Activated T-helper 1 cell treated with anti-CD3 and anti-CD28 coated beads, Interleukin-2, amount 50 U/mL, for 16 hours (primary cell): ENCODE measurements around the gene CPLX4.
A peak's percentile ranks its signal among the peaks of the same experiment; 100 is the strongest.

Source experiments
- DNase-seq, 2 donors: peaks; one replicate each; pipeline ENCODE4 v3.0.0-alpha.2; 2020; ENCODE audit warnings: low read depth in 1 of 2, low spot score in 1 of 2

Gene CPLX4, protein sequence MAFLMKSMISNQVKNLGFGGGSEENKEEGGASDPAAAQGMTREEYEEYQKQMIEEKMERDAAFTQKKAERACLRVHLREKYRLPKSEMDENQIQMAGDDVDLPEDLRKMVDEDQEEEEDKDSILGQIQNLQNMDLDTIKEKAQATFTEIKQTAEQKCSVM

DNA sequence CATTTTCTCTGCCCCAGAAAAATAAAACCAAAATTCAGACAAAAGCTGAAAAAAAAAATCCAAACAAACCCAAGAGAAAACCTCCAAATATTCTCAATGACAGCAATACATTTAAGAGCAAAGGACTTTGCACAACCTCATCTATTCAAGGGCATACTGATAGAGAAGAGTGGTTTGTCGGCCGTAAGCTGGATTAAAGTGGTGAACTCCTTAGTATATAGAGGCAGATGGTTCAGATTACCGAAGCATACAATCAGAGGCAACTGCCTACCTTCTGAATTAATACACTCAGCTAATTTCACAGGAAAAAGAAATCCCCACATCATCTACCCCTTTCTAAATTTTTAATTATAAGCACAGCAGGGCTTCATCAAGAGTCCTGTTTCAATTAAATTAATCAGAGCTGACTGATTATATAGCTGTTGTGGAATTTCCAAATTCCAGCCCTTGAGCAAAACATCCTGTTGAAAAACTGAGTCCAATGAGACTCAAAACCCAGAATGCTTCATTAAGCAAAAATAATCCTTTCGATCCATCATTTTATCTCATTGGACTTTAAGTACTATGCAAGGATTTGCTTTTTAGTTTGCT, at the start of gene CPLX4:
Gene CPLX4, minus strand, starts transcription at position 190 of the 591 bp plus-strand sequence. Its CDS starts 187 bp downstream, at position 3.
- DNase-seq, result no peak

DNA sequence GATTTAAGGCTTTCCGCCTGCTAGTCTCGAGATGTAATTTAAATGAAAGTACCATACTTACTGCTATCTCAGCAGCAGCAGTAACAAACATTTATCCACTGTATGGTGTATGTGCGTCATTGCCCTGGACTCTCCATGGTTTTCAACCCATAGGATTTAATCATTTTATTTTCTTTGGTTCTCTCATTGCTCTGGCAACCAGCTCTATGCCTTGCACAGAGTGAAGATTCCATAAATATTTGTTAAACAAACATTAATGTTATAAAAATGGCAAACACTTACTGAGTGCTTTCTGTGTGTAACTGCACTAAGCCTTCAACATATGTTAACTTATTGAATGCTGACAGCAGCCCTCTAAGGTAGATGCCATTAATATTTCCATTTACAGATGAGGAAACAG, 41.9 kb upstream of the CPLX4 start:
- no peak for DNase-seq

DNA sequence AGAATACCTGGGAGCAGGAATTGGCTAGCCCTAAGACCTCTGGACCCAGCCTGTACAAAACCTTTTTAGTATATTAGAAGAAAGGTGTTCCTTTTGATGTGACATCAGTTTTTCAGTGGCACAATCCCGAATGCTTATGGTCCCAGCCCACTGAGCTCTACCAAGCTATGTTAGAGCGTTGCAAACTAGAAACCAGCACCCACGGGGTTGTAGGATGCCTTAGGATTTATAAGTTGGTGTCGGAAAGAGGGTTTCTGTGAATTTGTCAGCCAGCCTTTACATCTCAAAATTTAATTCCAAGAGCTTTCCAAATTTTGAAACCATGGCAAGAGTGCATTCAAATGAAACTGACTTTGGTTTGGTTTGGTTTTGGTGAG, 41.1 kb upstream of the CPLX4 start:
- DNase-seq, result no peak

DNA sequence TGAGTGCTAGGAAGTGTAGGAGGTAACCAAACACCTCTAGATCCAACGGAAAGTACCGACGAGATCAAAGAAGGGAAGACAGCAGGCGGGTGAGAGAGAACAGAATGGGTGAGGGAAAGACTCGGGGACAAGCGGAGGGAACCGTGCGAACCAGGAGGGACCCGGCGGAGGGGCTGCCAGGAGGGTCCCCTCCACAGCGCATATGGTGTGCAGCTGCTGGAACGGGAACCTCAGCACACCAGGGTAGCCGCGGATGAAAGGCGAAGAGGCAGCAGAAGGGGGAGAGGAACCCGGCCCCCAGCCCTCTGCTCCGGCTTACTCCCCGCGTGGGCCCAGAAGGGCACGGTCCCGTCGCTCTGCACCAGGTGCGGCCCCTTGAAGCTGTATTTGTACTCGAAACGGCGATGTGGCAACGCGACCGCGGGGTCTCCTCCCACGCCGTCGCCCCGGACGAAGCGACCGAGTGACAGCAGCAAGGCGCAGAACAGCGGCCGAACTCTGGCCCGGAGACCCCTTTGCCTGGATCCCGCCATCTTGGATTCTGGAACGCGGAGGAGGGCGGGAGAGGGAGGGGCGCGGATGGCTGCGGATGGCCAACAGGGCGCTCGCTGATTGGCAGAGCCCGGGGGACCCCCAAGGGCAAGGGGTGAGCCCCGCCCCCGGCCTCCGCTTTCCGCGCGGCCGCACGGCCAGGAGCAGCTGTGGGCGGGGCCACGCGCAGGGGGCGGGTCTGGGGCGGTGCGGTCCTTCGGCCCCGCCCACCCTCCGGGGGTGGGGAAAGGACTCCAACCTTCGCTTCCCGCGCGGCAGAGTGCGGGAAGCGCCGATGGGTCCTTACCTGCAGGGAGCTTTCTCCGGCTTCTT, 40.5 kb upstream of the CPLX4 start, which contains the start of gene LMAN1:
Gene LMAN1, minus strand, starts transcription at position 554 of the 864 bp plus-strand sequence. Its CDS starts 21 bp downstream, at position 533.
- peak; percentile 72 to 90 for DNase-seq

DNA sequence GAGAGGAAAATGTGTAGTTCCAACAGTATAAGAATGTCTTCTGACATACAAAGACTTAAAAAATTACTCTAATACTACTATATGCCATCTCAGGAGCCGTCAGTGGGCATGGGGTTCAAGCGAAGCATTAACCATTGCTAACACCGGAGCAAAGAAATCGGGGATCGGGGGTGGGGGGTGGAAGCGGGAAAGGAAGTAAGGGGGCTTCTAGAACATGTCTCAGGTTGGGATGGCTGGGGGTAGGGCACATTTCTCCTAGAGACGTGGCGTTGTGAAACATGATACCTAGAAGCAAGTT, 39.9 kb upstream of the CPLX4 start:
- no peak for DNase-seq

DNA sequence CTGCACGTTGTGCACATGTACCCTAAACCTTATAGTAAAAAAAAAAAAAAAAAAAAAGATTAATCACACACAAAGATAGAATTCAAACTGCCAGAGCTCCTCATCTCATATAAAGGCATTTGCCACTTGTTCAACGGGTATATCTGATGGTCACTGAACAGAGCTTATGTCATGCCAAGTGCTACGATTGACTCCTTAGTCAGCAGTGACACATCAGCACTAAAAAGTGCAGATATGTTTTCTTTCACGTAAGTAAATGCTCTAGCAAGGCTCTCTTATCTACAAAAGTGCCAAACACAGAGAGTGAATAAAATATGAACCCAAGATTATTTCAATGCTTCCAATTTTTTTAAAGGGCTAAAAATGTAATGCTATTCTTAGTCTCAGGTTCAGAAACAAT, 39.5 kb upstream of the CPLX4 start:
- DNase-seq, result no peak

DNA sequence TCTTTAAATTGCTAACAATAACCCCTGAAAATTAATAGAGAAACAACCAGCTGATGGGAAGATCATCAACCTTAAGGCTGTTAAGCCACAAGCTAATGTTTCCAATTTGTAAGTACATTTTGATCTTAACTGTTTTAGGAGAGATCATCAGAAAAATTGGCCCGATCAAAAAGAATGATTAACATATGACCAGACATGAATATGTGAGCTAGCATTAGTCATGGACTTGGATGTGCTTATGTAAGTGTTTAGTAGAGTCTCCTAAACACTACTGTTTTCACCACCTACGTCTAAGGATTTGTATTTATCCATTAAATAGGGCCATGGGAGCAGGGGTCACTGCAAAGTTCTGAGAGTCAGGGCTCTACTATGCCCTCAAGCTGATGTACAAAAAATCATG, 36.3 kb upstream of the CPLX4 start:
- DNase-seq, result no peak

DNA sequence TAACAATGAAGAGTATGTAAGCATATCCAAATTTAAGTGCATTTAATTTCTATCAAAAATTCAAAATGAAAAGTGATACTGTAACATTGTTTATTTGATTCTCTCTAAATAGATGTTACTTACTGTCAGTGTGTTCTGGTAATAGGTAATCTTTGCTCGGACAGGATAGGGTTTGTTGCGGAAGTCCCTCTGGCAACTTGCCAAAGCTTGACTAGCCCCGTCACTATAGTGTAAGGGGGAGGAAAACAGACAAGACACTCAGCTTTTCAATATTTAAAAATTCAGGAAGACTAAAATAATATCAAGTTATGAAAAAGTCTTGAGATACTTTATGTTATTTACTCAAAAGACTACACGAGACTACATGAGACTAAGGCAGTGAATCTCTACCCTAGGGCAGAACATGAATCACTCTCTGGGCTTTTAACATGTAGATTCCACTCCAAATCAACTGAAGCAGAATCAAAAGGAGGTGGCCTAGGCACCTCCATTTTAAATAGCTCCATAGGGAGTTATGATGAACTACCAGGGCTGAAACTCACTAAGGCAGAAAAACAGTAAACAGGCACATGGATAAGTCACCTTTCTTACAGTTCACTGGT, 34.7 kb upstream of the CPLX4 start:
- DNase-seq, result no peak

DNA sequence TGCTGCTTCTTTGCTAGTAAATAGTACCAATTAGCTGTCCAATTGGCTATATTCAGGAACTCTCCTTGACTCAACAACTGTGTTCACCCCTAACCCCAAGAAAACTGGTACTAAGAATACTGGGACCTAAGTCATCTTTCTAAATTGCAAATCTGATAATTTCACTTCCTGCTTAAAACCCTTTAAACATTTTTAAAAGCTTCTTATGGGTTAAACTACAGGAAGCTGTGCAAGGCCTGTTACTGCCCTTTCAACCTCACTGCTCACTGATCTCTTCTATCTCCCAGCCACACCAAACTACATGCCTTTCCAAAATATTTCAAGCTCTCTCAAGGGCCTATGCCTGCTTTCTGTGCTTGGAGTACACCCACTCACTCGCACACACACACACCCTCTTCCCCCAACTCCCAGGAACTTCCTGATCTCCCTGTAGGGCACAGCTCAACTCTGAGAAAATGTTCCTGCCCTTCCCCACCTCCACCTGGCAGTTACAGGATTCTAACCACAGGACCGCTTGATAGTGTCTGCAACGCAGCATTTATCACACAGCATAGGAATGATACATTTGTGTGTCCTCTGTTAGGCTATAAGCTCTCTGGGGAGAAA, 33.9 kb upstream of the CPLX4 start:
- no peak for DNase-seq

DNA sequence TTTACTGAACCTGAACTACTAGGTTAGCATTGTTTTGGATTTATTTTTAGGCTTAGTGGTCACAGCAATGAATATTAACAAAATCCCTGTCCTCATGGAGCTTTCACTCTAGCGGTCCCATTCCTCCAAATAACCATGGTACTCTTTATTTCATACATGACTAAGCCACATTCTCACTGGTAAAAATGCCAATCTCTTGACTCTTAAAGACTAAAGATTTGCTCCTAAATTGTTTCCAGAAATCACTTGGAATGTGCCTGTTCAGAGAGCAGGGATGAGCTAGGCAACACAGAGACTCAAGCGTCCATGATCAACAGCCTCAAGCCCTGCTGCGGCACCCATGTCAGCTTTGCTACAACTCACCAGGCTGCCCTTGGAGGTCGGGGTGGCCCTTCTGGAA, 27.1 kb upstream of the CPLX4 start:
- no peak for DNase-seq

DNA sequence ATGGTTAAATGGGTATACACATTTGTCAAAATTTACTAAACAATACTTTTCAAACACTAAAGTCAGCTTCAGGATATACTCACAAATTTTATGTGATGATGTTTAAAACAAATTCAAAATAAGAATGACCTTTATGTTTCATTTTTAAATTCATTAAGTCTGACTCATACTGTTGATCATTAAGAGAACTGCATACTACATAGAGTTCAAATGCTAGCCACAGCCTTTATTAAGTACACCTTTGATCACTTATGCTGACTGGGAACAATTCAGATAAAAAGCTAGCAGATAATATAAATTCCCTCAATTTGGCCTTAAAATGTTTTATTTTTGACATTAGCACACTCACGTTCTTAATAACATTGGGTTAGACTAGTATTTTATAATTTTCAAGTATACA, 26.5 kb upstream of the CPLX4 start:
- no peak for DNase-seq

DNA sequence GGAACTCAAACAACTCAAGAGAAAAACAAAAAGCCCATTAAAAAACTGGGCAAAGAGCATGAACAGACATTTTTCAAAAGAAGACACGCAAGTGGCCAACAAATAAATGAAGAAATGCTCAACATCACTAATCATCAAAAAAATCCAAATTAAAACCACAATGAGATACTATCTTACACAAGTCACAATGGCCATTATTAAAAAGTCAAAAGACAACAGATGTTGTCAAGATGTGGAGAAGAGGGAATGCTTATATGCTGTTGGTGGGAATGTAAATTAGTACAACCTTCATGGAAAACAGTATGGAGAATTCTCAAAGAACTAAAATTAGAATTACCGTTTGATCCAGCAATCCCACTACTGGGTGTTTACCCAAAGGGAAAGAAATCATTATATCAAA, 25.5 kb upstream of the CPLX4 start:
- no peak for DNase-seq

DNA sequence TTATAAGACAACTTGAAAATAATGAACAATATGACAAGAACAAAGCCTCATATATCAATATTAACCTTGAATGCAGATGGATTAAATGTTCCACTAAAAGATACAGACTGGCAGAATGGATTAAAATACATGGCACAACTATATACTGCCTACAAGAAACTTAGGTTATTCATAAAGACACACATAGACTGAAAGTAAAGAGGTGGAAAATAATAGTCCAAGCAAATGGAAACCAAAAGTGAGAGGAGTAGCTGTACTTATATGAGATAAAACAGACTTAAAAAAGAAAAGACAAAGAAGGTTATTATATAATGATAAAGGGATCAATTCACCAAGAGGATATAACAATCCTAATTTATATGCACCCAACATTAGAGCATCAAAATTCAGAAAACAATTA, 22.4 kb upstream of the CPLX4 start:
- no peak for DNase-seq

DNA sequence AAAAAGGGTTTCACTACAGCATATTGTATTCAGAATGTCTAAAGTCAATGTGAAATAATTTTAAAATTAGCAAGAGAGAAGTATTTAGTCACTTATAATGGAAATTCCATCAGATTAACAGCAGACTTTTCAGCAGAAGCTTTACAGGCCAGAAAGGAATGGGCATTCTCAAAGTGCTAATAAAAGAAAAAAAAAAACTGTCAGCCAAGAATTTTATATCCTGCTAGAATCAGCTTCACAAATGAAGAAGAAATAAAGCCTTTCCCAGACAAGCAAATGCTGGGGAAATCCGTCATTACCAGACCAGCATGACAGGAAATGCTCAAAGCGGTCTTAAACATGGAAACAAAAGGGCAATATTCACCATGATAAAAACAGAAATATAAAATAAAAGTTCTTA, 21.9 kb upstream of the CPLX4 start:
- no peak for DNase-seq

DNA sequence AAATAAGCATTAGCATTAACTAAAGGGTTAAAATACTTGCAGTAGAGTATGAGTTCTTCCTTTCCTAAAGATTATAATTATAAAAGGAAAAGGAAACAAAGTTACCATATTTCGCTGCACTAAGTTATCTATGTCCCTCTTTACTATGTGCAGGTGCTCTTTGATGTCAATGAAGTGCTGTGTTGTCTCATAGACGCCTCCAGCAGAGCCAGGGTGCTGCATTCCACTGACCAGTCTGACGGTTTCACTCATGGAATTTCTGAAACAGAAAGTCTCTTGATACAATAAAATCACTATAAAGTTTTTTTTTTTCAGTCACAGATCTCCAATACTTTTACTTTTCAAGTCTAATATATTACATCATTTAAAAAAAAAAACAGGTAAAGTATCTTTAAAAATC, 14.5 kb upstream of the CPLX4 start:
- no peak for DNase-seq

DNA sequence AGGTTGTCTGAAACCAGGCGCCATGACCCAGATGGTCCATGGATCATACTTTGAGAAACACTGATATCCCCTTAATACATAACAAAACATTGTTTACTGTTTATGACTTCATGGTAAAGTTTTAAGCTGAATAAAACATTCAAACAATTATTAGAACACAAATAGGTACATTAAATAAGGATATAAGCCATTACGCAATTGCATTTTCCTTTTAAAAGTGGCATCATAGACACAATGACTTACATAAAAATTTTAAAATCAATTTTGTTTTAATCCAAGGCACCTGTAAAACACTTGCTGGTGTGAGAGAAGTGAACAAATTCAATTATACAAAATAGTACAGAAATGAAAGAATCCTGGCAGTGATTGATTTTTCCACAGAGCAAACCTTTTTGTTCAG, 10.2 kb upstream of the CPLX4 start:
- no peak for DNase-seq

DNA sequence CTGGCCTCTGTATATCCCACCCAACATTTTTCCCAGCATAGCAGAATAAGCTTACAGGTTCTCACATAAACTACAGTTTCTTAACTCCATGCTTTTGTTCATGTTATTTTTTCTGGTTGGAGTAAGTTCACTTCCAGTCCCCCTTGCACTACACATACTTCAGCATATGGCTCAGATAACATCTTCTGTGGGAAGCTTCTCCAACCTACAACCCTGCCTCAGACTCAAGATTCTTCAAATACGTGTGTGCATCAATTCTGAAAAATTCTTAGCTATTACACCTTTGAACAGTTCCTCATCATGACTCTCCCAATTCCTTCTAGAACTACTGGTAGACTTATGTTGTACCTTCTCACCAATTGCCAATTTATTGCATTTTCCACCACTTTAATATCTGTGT, 7.5 kb upstream of the CPLX4 start:
- no peak for DNase-seq

DNA sequence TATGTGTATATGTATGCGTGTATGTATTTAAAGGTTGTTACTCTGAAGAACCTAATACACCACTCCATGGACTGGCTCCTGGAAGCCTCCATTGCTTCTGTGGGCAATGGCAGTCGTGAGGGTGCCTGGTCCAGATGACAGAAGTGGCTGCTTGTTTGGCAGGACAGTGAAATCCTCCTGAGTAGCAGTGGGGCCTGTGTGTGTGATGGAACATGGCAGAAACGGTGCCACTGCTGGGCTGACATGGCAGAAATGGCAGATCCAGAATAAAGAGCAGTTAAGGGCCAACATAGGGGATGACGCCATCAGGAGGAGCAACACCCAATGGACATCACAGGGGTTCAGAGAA, 6.1 kb upstream of the CPLX4 start:
- DNase-seq, result no peak

DNA sequence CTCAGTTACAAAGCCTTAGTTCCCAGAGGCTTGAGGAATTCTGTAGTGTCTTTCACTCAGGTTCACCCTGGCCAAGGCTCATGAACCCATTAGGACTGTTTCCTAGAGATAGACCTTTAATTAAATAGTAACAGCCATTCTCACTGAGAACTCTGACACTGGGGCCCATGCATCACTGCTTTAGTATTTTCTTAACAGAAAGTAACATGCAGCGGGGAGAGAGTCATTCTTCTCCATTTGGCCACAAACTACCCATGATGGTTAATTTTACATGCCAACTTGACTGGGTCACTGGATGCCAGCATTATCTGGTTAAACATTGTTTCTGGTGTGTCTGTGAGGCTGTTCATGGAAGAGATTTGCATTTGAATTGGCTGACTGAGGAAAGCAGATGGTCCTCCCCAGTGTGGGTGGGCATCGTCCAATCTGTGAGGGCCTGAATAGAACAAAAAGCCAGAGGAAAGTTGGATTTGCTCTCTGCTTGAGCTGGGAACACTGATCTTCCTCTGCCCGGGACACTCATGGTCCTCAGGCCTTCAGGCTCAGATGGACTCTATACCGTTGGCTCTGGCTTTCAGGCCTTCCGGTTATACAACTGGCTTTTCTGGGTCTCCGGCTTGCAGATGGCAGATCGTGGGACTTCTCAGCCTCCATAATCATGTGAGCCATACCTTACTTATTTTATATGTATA, 5.6 kb upstream of the CPLX4 start:
- DNase-seq, result no peak

DNA sequence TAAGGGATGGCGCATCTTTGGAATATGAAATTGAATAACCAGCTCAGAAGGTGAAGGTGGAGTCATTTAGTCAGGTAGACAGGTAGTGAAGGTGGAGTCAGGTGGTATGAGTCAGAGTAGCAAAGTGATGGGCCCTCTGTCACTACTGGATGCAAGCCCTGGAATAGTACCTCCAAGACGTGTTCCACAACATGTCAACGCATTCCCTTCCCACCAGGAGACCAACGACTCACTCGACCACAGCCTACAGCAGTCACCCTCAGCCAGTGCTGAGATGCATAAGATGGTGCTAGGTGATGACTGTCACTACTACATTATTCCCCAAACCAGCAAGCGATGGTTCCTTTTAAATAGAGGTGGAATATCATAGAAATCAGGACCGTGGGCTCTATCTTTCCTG, 6.8 kb downstream of the CPLX4 start:
- DNase-seq, result no peak

DNA sequence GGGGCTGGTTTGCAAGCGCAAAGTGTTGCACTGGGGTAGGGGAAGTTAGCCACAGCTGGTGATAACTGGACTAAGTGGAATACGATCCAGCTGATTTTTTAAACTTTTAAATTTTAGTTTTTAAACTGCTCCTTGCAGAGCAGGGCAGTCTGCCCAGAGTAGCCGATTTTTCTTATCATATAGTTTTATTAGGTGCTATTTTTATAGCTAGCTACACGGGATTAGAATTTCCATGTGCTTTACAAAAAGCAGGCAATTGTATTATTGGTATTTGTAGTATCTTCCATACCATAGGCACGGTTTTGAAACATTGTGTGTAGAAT, 9.6 kb downstream of the CPLX4 start:
- no peak for DNase-seq
